Ascending aorta (tissue), 2 donors: ENCODE results near the gene CD70. TPM values are rescaled to one million over a fixed set of nuclear protein-coding genes. Genes with fewer than 3 reads are reported as not detected.
"Not testable (repeated sequence)": the region's sequence is repeated elsewhere in the genome, so short reads cannot be mapped to it uniquely, and the experiment has no call there.

Source experiments
- DNase-seq, 2 donors: peaks; one replicate each; pipeline ENCODE4 v3.0.0-alpha.2; 2019; ENCODE audit warnings: low spot score in 2 of 2
- H3K27ac ChIP-seq, 2 donors: fragments of 200-600 bp; sonication (generic); one replicate each; pipeline ENCODE4 v1.5.1; 2016 to 2017; ENCODE audit warnings: mild to moderate bottlenecking in 1 of 2
- H3K27me3 ChIP-seq: fragments of 200-600 bp; sonication (generic); one replicate; pipeline ENCODE4 v1.5.1; 2017
- H3K36me3 ChIP-seq, 2 donors: fragments of 200-600 bp; sonication (generic); one replicate each; pipeline ENCODE4 v1.5.1; 2016
- H3K4me1 ChIP-seq, 2 donors: fragments of 200-600 bp; sonication (generic); one replicate each; pipeline ENCODE4 v1.5.1; 2016 to 2017; ENCODE audit warnings: mild to moderate bottlenecking in 1 of 2
- H3K4me3 ChIP-seq, 2 donors: fragments of 200-600 bp; sonication (generic); one replicate each; pipeline ENCODE4 v1.5.1; 2016 to 2017; ENCODE audit warnings: mild to moderate bottlenecking in 1 of 2
- H3K9me3 ChIP-seq, 2 donors: fragments of 200-600 bp; sonication (generic); one replicate each; pipeline ENCODE4 v1.5.1; 2016
- CTCF ChIP-seq, 3 experiments: fragments of 200-600 bp in 2 of 3; fragments of 450-650 bp in 1 of 3; sonication (generic) in 2 of 3; IDR thresholded peaks; one replicate each; pipeline ENCODE4 v1.5.1; 2016 to 2019; ENCODE audit warnings: antibody characterized with exemption in 3 of 3, mild to moderate bottlenecking in 1 of 3, moderate library complexity in 1 of 3
- intact Hi-C: fragments of 100-400 bp; cut with DNase I; formaldehyde crosslinking; loops from one replicate; pipeline ENCODE4 v1.15.1; 2023
- total RNA-seq: library from RNA; depleted of rRNA; stranded (reverse); fragments of >200 nt; gene quantifications from one replicate; pipeline ENCODE4 v1.1.0, GENCODE V29; 2016

Gene CD70
- total RNA-seq, 1 donor from 2014 or later = not detected

GRCh38 chr19:6599866-6600454 is 9.0 kb upstream of the CD70 start:
- Histone ChIP-seq H3K27me3 (no peaks in the 10 kb centered on the region), H3K27ac (no peak overlapping the region), H3K36me3 (no peaks in the 10 kb centered on the region), H3K4me1 (no peaks in the 10 kb centered on the region), H3K4me3 (no peak overlapping the region), H3K9me3 (no peaks in the 10 kb centered on the region)
- no peak for DNase-seq
- intact Hi-C loops = no loop called here
- TF ChIP-seq CTCF (IDR thresholded peaks at IDR 0.05) = no peak

- intact Hi-C loops, H3K27me3 ChIP-seq, H3K27ac ChIP-seq, H3K4me1 ChIP-seq, H3K9me3 ChIP-seq, H3K4me3 ChIP-seq, DNase-seq, H3K36me3 ChIP-seq: not testable (repeated sequence)
Observed at GRCh38 chr19:6598254-6598892, 7.4 kb upstream of the CD70 start.

GRCh38 chr19:6597471-6598253 is 6.7 kb upstream of the CD70 start:
- H3K4me3 ChIP-seq, H3K9me3 ChIP-seq, intact Hi-C loops, H3K4me1 ChIP-seq, H3K27ac ChIP-seq, H3K36me3 ChIP-seq, DNase-seq, H3K27me3 ChIP-seq: not testable (repeated sequence)

- no peak for TF ChIP-seq CTCF (IDR thresholded peaks at IDR 0.05)
- intact Hi-C loops = no loop called here
- H3K36me3 ChIP-seq = no peaks in the 10 kb centered on the region
- no peak for DNase-seq
- H3K27ac ChIP-seq = no peak overlapping the region
- H3K9me3 ChIP-seq = no peaks in the 10 kb centered on the region
- no peak overlapping the region for H3K4me3 ChIP-seq
- H3K27me3 ChIP-seq = no peaks in the 10 kb centered on the region
- no peaks in the 10 kb centered on the region for H3K4me1 ChIP-seq
Observed at GRCh38 chr19:6596621-6597020, 5.7 kb upstream of the CD70 start.

GRCh38 chr19:6593651-6594416 is 2.9 kb upstream of the CD70 start:
- no peak for TF ChIP-seq CTCF (IDR thresholded peaks at IDR 0.05)
- no peak for DNase-seq
- Histone ChIP-seq H3K36me3 (no peaks in the 10 kb centered on the region), H3K27ac (no peak overlapping the region), H3K27me3 (no peaks in the 10 kb centered on the region), H3K4me3 (no peak overlapping the region), H3K4me1 (peaks cover 0 to 3% of the 10 kb centered on the region in 2 donors), H3K9me3 (no peaks in the 10 kb centered on the region)
- intact Hi-C loops = no loop called here

GRCh38 chr19:6590258-6590826 is 608 bp downstream of the CD70 start:
- no peaks in the 10 kb centered on the region for H3K36me3 ChIP-seq
- intact Hi-C loops = no loop called here
- no peak overlapping the region for H3K27ac ChIP-seq
- DNase-seq = no peak
- no peaks in the 10 kb centered on the region for H3K27me3 ChIP-seq
- H3K9me3 ChIP-seq = no peaks in the 10 kb centered on the region
- H3K4me1 ChIP-seq = peaks cover 0 to 3% of the 10 kb centered on the region in 2 donors
- H3K4me3 ChIP-seq = peak overlapping the region in 1 of 2 donors; percentile 12
- no peak for TF ChIP-seq CTCF (IDR thresholded peaks at IDR 0.05)
